Neural progenitor cell (in vitro differentiated cells): Measurements from ENCODE around the gene NAA25.

Source experiments
- CTCF ChIP-seq: fragments of 200-600 bp; sonication (generic); IDR thresholded peaks from 2 replicates; pipeline ENCODE4 v1.5.1; 2017; ENCODE audit warnings: antibody characterized with exemption, mild to moderate bottlenecking
- EZH2 ChIP-seq: fragments of 200-600 bp; sonication (generic); IDR thresholded peaks from 2 replicates; pipeline ENCODE4 v1.6.1; 2017; ENCODE audit warnings: antibody characterized with exemption, mild to moderate bottlenecking, moderate library complexity

- TF ChIP-seq CTCF (no peak), EZH2 (no peak)
Measured at GRCh38 chr12:112004041-112004440, 104.5 kb downstream of the NAA25 start.
